WI38 (cell line): ENCODE data around the gene FBXO4.

ENCODE experiments used
- H3K4me3 ChIP-seq: 2 replicates; pipeline ENCODE4 v1.5.1; 2011; ENCODE audit warnings: low read depth, mild to moderate bottlenecking, control low read depth, low read length
- TF ChIP-seq, protein P1 (sequence below): IDR thresholded peaks from 2 replicates; pipeline ENCODE4 v1.5.1; 2012; ENCODE audit warnings: low read depth, mild to moderate bottlenecking, control low read depth, low read length

The FBXO4 gene

DNA sequence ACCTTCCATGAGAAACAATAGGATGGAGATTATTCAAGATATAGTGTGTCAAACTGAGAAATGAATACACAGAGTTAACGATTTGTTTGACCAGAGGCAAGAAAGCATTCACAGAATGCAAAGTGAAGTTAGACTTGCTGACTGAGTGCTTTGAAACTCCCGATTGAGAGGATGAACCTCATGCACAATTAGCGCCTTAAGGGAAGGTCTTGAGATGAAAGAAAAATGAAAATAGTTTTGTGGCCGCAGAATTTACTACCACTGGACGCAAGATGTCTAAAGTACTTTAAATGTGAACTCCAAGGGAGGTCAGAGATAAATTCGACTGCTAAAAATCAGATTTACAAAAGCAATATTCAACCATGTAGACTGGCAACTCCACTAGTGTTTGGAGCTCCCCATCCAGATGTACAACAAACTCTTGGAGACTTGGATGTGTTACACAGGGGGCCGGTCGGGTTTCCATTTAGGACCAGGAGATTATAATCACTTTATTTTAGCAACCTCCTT, 21.6 kb upstream of the FBXO4 start:
- peak overlapping the region; percentile 92 for H3K4me3 ChIP-seq
- TF ChIP-seq, protein P1, sequence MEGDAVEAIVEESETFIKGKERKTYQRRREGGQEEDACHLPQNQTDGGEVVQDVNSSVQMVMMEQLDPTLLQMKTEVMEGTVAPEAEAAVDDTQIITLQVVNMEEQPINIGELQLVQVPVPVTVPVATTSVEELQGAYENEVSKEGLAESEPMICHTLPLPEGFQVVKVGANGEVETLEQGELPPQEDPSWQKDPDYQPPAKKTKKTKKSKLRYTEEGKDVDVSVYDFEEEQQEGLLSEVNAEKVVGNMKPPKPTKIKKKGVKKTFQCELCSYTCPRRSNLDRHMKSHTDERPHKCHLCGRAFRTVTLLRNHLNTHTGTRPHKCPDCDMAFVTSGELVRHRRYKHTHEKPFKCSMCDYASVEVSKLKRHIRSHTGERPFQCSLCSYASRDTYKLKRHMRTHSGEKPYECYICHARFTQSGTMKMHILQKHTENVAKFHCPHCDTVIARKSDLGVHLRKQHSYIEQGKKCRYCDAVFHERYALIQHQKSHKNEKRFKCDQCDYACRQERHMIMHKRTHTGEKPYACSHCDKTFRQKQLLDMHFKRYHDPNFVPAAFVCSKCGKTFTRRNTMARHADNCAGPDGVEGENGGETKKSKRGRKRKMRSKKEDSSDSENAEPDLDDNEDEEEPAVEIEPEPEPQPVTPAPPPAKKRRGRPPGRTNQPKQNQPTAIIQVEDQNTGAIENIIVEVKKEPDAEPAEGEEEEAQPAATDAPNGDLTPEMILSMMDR, result no peak

DNA sequence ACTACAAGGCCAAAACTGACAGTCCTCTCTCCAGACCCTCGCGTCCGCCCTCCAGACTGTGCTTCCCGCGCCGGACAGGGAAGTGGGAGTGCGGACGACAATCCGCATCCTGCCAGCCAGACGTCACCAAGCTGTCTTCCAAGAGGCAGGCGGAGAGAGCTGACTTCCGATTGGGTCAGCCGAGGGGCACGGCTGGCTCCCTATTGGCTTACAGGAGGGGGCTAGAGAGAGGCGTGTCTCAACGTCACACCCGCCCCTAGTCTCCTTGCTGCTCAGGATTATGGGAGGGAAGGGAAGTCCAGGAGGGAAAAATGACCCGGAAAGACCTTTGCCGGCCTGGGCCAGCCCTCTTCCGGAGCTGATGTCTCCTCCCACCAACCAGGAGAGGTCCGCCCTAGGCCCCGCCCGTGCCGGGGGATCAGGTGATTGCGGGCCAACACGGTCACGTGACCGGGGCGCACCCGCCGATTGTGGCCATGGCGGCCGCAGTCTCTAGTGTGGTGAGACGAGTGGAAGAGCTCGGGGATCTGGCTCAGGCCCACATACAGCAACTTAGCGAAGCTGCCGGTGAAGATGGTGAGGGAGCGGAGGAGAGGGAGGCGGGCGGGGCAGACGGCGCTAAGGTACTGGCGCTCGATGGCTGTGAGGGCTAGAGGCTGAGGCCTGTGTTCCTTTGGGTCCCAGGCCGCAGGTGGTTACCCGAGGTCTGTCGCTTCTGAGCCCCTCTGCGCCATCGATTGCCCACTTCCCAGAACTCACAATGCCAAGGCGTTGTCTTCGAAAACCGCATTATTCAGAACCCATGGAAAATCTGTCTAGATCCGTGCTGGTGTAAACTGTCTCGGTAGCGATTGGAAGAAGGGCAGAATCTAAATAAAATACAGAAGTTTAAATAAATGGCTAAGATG, 20.9 kb upstream of the FBXO4 start, which contains the start of gene RIMOC1:
Gene RIMOC1, plus strand, starts transcription at position 453 of the 908 bp plus-strand sequence. Its CDS starts 24 bp downstream, at position 477.
- TF ChIP-seq, protein P1, result no peak
- H3K4me3 ChIP-seq, result peak within 1 kb of the TSS; percentile 92

DNA sequence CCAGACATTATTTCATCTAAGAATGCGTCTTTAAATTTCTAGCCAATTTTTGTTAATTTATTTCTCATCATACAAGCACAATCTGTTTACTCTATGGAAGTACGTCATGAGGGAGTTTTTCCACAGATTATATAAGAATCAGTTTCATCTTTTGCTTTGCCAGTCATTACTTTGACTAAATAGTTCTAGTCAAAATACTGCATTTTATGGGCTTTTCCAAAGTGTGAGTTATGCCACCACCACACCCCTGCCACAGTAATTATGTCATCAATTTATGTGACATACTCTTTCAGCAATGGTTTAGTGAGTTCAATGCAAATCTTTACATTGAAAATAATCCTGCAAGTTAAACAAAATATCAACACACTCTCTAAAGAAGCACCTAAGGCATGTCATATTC, 18.9 kb upstream of the FBXO4 start:
- TF ChIP-seq, protein P1, result no peak

DNA sequence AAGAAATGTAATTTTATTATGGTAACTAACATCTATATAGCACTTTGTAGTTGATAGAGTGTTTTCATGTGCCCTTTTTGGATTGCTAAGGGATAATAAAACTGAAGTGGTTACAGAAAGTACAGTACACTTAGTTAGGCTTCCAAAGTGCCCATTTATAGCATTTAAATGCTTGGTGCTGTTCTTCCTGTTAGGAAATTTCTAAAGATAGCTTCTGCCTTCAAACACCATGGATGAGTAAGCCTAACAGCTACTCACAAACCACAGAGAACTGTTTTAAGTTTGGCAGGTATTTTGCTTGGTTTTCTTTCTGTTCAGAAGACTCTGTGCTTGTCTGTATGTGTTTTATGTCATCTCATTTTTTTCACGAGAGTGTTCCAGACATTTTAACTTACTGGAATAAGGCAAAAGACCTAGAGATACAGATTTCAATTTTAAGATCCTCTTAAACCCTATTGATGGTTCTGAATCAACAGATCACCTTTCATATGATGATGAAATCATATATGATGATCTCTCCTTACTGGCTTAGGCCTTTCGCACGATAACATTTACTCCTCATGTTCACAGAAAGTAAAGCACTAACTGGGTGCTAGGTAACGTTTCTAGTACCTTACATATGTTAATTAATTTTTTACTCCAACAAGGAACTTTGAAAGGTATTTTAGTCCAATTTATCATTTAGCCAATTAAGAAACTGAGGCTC, 16.6 kb upstream of the FBXO4 start:
- H3K4me3 ChIP-seq, result no peak overlapping the region
- TF ChIP-seq, protein P1, result no peak

More for the DNA sequence above, 18.9 kb upstream of the FBXO4 start:
- no peak overlapping the region for H3K4me3 ChIP-seq

DNA sequence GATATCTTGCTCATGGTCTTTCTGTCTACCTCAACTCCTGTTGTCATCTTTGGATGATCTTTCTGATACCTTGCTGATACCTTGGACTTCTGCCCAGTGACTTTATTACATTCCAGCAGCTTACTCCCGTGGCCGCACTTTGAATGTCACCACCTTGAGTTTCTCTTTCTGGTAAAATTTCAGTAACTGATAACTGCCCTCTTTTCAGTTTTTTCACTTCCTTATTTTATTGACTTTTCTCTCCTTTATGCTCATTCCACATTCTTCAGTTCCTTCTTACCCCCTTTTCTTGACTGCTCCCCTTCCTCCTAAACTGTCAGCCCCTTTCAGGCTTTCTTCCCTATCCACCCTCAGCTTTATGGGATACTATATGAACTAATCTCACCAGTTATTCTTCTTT, 7.0 kb upstream of the FBXO4 start:
- TF ChIP-seq, protein P1, result no peak
- no peak overlapping the region for H3K4me3 ChIP-seq

DNA sequence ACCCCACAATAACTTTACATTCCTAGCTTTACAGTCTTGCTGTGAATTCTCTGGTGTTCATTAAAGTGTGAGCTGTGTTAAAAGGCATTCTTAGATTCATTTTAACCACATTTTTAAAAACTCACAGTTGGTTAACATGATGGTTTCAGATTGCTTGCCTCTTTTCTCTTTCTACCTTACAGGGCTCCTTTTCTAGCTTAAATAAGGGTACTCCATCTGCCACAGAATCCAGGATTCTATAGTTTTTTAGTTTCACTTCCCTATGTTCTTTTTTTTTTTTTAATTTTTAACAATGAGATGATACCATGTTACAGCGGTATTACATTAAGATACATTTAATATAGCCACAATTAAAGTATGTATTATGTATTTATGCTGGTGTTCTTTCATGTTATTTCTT, 3.9 kb upstream of the FBXO4 start:
- H3K4me3 ChIP-seq, result no peak overlapping the region
- TF ChIP-seq, protein P1, result no peak
